ENCODE results near the gene CREBBP. TPM values are rescaled to one million over a fixed set of nuclear protein-coding genes. Genes with fewer than 3 reads are reported as not detected.

The CREBBP gene
- total and polyA plus RNA-seq, 2 donors (not counting 3 experiments of a cell fraction or from before 2014, with no cell fraction given) = 13.8 to 72.7 TPM

- Histone ChIP-seq H2AFZ (ENCODE audit: low read depth, low read length) (no peak overlapping the region), H4K20me1 (replicated peaks; ENCODE audit: control insufficient read depth, extremely low read depth, insufficient read depth, low read length) (peaks cover 22% of the 10 kb centered on the region), H3K36me3 (ENCODE audit: control insufficient read depth in 2 of 2, extremely low read depth in 1 of 2, insufficient read depth in 2 of 2, low read length in 2 of 2) (no peaks in the 10 kb centered on the region), H3K9ac (replicated peaks; ENCODE audit: extremely low read depth, insufficient read depth, low read length) (no peak overlapping the region), H3K4me1 (ENCODE audit: control insufficient read depth, extremely low read depth, insufficient read depth, low read length) (no peaks in the 10 kb centered on the region), H3K9me1 (replicated peaks; ENCODE audit: control insufficient read depth, extremely low read depth, insufficient read depth, low read length) (no peaks in the 10 kb centered on the region), H3K27ac (ENCODE audit: insufficient read depth, low read depth, low read length) (no peak overlapping the region), H3K27me3 (ENCODE audit: control insufficient read depth in 2 of 2, insufficient read depth in 2 of 2, low read length in 2 of 2) (no peaks in the 10 kb centered on the region), H3K79me2 (ENCODE audit: control insufficient read depth, insufficient read depth, low read length) (peaks cover 84% of the 10 kb centered on the region), H3K4me3 (replicated peaks in 1 of 3; ENCODE audit: insufficient read depth in 1 of 3, low read depth in 1 of 3, low read length in 3 of 3) (no peak overlapping the region), H3K9me3 (replicated peaks; ENCODE audit: control insufficient read depth, insufficient read depth, low read length) (no peaks in the 10 kb centered on the region), H3K4me2 (ENCODE audit: insufficient read depth, low read length) (no peak overlapping the region)
- DNase-seq (ENCODE audit: low read depth, low spot score) = no peak
- ChIA-PET CTCF (no interaction called here), POLR2A (no interaction called here)
- BruUV-seq (replicated peaks) = no TSS peak
- no peak for TF ChIP-seq JUN (IDR thresholded peaks at IDR 0.05; ENCODE audit: borderline replicate concordance, insufficient read depth, insufficient read length, low read depth)
- no peak for TF ChIP-seq MAX (IDR thresholded peaks at IDR 0.05; ENCODE audit: insufficient read depth, insufficient read length)
- no peak for TF ChIP-seq MYC (IDR thresholded peaks at IDR 0.05; ENCODE audit: low read depth, low read length)
- no peak for TF ChIP-seq FOS (IDR thresholded peaks at IDR 0.05; ENCODE audit: borderline replicate concordance, insufficient read depth, low read length)
- no peak for TF ChIP-seq EZH2 (IDR thresholded peaks at IDR 0.05; ENCODE audit: borderline replicate concordance, low read depth, low read length, severe bottlenecking)
- no peak for TF ChIP-seq POLR2A (IDR thresholded peaks at IDR 0.05; ENCODE audit: low read depth, low read length)
- TF ChIP-seq GATA2 (IDR thresholded peaks at IDR 0.05; ENCODE audit: insufficient read depth, insufficient read length, low read depth, low read length) = no peak
- TF ChIP-seq, protein P1, sequence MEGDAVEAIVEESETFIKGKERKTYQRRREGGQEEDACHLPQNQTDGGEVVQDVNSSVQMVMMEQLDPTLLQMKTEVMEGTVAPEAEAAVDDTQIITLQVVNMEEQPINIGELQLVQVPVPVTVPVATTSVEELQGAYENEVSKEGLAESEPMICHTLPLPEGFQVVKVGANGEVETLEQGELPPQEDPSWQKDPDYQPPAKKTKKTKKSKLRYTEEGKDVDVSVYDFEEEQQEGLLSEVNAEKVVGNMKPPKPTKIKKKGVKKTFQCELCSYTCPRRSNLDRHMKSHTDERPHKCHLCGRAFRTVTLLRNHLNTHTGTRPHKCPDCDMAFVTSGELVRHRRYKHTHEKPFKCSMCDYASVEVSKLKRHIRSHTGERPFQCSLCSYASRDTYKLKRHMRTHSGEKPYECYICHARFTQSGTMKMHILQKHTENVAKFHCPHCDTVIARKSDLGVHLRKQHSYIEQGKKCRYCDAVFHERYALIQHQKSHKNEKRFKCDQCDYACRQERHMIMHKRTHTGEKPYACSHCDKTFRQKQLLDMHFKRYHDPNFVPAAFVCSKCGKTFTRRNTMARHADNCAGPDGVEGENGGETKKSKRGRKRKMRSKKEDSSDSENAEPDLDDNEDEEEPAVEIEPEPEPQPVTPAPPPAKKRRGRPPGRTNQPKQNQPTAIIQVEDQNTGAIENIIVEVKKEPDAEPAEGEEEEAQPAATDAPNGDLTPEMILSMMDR (IDR thresholded peaks at IDR 0.05; ENCODE audit: extremely low read depth in 1 of 2, insufficient read depth in 1 of 2, low read depth in 1 of 2, low read length in 2 of 2) = no peak
- TF ChIP-seq POLR2AphosphoS5 (IDR thresholded peaks at IDR 0.05; ENCODE audit: insufficient read depth, low read depth, low read length) = no peak
- intact Hi-C loops (cut with micrococcal nuclease) (no loop called here), dilution Hi-C loops (cut with MboI; ENCODE audit: extremely low pct_ligation_motif_present, low sequenced_read_pairs) (no loop called here)
- no peak for FAIRE-seq
These were observed 40.9 kb downstream of the CREBBP start for GRCh38 chr16:3839402-3840184.

All from endothelial cell of umbilical vein (primary cell).